ENCODE data around the gene EDNRB.
"Not testable (repeated sequence)": the region's sequence is repeated elsewhere in the genome, so short reads cannot be mapped to it uniquely, and the experiment has no call there.

EDNRB gene

GRCh38 chr13:77896536-77896935 lies 22.1 kb downstream of the EDNRB start:
- DNase-seq (ENCODE audit: low read depth), result no peak

- DNase-seq (ENCODE audit: low read depth), result no peak
Measured at GRCh38 chr13:77894743-77895142, 23.9 kb downstream of the EDNRB start.

DNA sequence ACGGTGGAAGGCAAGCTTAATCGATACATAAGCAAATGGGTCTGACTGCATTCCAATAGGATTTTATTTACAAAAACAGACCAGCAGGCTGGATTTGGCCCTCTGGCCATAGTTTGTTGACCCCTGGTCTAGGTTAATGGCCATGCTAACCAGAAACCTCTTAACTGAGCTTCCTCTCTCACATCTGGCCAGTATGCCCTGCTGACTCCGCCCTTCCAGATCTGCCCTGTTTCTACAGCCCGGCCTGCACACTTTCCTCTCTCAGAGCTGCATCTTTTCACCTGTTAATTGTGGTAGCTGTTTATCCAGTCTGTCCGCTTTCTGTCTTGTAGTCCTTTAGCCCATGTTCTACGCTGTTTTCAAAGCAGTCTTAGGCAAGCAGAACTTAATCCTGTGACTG lies 25.6 kb downstream of the EDNRB start:
- DNase-seq (ENCODE audit: low read depth), result no peak

DNA sequence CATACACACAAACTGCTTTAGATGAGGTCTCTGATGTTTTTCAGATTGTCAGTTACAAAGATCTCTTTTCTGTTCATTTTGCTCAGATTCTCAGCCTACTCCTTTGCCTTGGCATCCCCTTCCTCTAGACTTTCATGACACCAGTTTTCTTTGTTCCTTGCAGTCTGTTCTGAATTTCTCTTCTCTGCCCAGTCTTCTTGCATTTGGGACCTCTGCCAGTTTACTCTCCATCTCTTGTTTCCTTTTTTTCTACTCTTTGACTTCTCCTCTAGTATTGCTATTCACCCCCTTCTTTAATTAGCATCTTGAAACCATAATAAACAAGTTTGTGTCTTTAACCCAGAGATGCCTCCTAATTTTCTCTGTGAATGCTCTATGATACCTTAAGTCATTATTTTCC lies 26.1 kb downstream of the EDNRB start:
- no peak for DNase-seq (ENCODE audit: low read depth)

DNA sequence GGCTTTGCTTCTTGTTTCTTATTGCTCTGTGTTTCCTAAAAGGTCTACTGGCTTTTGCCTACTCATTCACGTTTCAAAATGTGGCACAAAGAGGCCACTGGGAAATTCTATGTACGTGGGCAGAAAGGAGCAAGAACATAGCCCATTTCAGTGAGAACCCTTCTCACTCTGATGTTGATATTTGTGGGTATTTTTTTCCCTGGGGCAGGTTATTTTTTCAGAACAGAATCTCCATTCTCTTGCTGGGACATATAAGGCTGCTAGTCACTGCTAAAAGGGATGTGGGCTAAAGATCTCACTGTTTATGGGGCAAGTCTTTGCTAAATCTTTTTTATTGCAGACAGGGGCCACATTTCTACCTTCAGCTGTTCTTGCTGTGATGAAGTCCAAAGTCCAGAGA lies 27.1 kb downstream of the EDNRB start:
- no peak for DNase-seq (ENCODE audit: low read depth)

GRCh38 chr13:77891041-77891440 lies 27.6 kb downstream of the EDNRB start:
- no peak for DNase-seq (ENCODE audit: low read depth)

GRCh38 chr13:77883328-77883727 lies 35.3 kb downstream of the EDNRB start:
- DNase-seq (ENCODE audit: low read depth), result no peak

GRCh38 chr13:77878190-77878589 lies 40.4 kb downstream of the EDNRB start:
- no peak for DNase-seq (ENCODE audit: low read depth)

- DNase-seq (ENCODE audit: low read depth), result no peak
Measured at GRCh38 chr13:77876176-77876575, 42.5 kb downstream of the EDNRB start.

DNA sequence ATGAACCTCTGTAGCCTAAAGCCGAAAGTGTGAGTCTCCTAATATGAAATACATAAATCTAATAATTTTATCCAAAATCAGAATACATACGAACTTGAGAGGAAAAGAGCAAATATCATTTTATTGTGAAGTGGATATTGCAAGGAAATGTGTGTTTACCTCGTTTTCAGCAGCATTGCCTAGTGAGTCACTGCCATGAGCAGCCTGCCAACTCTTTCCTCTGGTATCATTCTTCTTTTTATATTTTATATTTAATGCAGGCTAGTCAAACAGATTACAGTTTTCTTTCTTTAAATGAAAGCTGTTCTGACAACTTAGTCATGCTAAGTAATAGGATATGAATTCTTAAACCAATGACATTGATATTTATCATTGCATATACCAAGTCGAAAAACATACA lies 44.2 kb downstream of the EDNRB start:
- DNase-seq (ENCODE audit: low read depth), result no peak

DNA sequence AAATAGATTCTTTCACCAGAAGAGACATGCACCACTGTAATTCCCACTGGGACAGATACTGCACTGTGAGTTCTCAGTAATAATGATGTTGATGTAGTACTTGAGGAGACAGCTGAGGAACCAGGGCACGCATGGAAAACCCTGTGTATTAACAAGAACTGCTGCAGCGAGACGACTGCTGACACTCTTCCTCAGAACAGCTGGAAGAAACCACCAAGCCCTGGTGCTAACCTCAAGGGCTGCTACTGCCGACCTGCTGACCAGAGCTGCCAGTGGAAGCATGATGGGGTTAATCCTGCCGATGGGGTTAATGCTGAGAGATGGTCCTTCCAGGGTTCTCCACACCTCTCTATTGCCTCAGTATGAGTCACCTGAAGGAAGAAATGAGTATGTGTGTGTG lies 45.6 kb downstream of the EDNRB start:
- DNase-seq (ENCODE audit: low read depth), result no peak

- no peak for DNase-seq (ENCODE audit: low read depth)
Measured at GRCh38 chr13:77871596-77871995, 47.0 kb downstream of the EDNRB start.

DNA sequence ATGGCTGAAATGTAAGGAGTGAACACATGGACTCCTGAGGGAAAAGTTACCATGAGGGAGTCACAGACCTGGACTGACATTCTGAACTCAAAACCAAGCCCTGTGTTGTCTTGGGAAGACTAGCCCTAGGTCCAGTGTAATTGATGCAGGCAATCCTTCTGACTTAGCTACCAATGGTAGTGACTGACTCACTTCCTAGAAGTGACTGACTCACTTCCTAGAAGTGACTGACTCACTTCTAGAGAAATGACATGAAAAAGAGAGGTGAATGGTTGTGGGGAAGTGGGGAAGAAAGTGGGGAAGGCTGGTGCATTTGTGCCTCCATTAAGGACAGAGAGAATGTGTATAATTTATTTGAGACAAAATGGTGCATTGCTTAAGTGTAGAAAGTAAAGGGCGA lies 49.9 kb downstream of the EDNRB start:
- no peak for DNase-seq (ENCODE audit: low read depth)

DNA sequence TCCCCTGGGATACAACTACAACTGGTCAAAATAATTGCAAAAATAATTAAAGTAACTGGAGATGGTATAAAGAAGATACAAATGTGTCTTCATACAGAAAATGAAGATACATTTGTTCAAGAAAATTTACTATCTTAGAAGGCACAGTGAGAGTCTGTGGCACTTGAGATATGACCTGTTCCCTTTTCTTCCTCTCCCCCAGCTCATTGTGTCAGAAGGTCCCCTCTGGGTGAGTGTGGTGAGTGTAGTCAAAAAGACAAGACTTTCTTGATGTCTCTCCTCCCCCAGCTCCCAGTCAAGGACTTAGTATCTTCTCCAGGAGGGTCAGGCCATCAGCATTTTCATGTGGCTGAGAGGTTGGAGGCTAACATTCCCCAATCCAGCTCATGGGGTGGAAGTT lies 51.7 kb downstream of the EDNRB start:
- DNase-seq (ENCODE audit: low read depth), result no peak

- DNase-seq (ENCODE audit: low read depth), result no peak
Measured at GRCh38 chr13:77865622-77866021, 53.0 kb downstream of the EDNRB start.

DNA sequence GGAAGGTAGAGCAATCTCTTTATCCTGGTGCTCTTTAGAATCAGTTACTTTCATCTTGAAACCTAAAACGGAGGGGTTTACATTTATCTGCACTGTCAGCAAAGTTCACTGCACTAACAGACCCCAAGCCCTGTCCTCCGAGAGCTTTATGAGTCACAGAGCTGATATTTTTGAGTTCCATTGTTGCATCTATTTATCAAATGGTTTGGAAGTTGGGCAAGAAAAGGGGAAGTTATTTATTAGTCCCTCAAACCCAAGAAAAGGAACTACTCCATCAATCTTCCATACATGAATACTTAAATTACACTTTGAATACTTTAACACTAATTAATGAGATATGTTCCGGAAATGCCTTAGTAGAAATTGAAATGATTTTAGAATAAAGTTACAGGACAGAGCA lies 55.5 kb downstream of the EDNRB start:
- no peak for DNase-seq (ENCODE audit: low read depth)

DNA sequence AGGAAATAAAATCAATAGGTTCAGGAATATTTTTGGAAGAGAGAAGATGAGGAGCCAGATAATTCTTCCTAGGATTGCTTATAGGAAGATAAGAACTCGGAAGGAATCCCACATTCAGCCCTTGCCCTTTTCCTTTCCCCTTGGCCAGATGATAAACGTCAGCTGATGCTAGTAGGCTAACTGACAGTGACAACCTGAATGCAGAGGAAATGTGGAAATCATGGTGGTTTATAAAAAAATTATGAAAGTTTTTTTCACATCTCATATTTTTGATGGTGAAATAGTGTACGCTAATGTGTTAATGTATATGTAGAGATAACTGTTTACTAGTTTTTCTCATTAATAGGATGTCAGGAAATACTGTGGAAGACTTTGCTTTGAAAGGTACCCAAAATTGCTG lies 56.9 kb downstream of the EDNRB start:
- DNase-seq (ENCODE audit: low read depth), result no peak

GRCh38 chr13:77860507-77860981 lies 58.1 kb downstream of the EDNRB start:
- no peak for DNase-seq (ENCODE audit: low read depth)

GRCh38 chr13:77859450-77859849 lies 59.2 kb downstream of the EDNRB start:
- DNase-seq (ENCODE audit: low read depth), result no peak

GRCh38 chr13:77857531-77858209 lies 61.0 kb downstream of the EDNRB start:
- DNase-seq (ENCODE audit: low read depth), result no peak

- DNase-seq (ENCODE audit: low read depth), result no peak
Measured at GRCh38 chr13:77853703-77854102, 64.9 kb downstream of the EDNRB start.

DNA sequence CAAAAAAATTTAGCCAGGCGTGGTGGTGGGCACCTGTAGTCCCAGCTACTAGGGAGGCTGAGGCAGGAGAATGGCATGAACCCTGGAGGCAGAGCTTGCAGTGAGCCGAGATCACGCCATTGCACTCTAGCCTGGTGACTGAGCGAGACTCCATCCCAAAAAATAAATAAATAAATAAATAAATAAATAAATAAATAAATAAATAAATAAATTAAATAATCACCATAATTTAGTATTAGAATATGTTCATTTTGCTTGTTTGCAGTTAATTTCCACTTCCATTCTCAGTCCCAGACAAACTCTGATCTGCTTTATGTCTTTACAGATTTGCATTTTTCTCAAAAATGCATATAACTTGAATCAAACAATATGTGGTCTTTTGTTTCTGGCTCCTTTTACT lies 70.6 kb downstream of the EDNRB start:
- DNase-seq (ENCODE audit: low read depth), result not testable (repeated sequence)

GRCh38 chr13:77846173-77846572 lies 72.5 kb downstream of the EDNRB start:
- no peak for DNase-seq (ENCODE audit: low read depth)
